ENCODE data around the gene TNC. TPM values are rescaled to one million over a fixed set of nuclear protein-coding genes. Genes with fewer than 3 reads are reported as not detected.

Gene TNC
- total RNA-seq, 1 donor from 2014 or later, result 18.7 TPM

DNA sequence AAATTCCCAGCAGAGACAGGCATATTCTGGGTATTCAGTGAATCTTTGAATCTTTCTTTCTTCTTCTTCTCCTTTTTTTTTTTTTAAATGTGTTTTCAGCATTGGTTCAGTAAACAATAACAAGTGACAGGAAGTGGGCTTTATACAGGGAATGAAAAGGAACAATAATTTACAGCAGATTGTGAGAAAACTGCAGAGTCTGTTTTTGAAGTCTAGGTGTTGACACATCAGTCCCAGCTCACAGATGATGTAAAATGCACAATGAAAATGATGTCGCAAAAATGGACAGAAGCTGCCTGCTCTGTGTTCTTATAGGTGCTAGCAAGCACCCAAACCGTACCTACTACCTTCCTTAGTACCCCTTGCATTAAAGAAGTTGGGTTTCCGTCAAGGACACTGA is 38.8 kb downstream of the TNC start:
- no peak for DNase-seq (ENCODE audit: extremely low spot score in 2 of 2)
- Histone ChIP-seq H3K27me3 (no peaks in the 10 kb centered on the region), H3K9me3 (no peaks in the 10 kb centered on the region), H3K36me3 (peaks cover 0 to 3% of the 10 kb centered on the region in 2 donors), H3K27ac (no peak overlapping the region), H3K4me1 (no peaks in the 10 kb centered on the region), H3K4me3 (no peak overlapping the region)
- TF ChIP-seq POLR2AphosphoS5 (IDR thresholded peaks at IDR 0.05; ENCODE audit: insufficient read depth in 1 of 2, low read depth in 1 of 2) (no peak), POLR2A (IDR thresholded peaks at IDR 0.05) (no peak)
- TF ChIP-seq, protein P1, sequence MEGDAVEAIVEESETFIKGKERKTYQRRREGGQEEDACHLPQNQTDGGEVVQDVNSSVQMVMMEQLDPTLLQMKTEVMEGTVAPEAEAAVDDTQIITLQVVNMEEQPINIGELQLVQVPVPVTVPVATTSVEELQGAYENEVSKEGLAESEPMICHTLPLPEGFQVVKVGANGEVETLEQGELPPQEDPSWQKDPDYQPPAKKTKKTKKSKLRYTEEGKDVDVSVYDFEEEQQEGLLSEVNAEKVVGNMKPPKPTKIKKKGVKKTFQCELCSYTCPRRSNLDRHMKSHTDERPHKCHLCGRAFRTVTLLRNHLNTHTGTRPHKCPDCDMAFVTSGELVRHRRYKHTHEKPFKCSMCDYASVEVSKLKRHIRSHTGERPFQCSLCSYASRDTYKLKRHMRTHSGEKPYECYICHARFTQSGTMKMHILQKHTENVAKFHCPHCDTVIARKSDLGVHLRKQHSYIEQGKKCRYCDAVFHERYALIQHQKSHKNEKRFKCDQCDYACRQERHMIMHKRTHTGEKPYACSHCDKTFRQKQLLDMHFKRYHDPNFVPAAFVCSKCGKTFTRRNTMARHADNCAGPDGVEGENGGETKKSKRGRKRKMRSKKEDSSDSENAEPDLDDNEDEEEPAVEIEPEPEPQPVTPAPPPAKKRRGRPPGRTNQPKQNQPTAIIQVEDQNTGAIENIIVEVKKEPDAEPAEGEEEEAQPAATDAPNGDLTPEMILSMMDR (IDR thresholded peaks at IDR 0.05), result no peak
- intact Hi-C loops (cut with DNase I), result no loop called here

DNA sequence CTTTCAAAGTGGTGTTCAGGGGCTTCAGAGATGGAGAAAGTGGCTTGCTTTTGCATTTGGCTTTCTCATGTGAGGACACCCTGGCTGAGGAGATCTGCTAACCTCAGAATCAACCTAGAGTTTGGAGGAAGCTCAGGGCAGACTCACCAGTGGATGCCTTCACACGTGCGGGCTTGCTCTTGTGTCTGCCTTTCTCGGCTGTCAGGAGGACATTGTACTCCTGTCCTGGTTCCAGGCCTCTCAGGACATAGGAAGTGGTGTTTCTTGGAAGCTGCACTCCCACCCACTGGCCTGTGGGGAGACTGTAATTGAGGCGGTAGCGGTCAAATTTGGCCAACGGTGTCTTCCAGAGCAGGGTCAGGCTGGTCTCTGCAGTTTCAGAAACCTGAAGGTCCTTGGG is 44.5 kb downstream of the TNC start:
- intact Hi-C loops (cut with DNase I), result no loop called here
- H3K36me3 ChIP-seq, result peaks cover 0 to 5% of the 10 kb centered on the region in 2 donors
- no peaks in the 10 kb centered on the region for H3K27me3 ChIP-seq
- DNase-seq (ENCODE audit: extremely low spot score in 2 of 2), result no peak
- no peak overlapping the region for H3K4me3 ChIP-seq
- no peaks in the 10 kb centered on the region for H3K9me3 ChIP-seq
- H3K27ac ChIP-seq, result no peak overlapping the region
- H3K4me1 ChIP-seq, result no peaks in the 10 kb centered on the region
- TF ChIP-seq POLR2A (IDR thresholded peaks at IDR 0.05) (no peak), POLR2AphosphoS5 (IDR thresholded peaks at IDR 0.05; ENCODE audit: insufficient read depth in 1 of 2, low read depth in 1 of 2) (no peak)
- TF ChIP-seq, protein P1 (IDR thresholded peaks at IDR 0.05), result no peak

DNA sequence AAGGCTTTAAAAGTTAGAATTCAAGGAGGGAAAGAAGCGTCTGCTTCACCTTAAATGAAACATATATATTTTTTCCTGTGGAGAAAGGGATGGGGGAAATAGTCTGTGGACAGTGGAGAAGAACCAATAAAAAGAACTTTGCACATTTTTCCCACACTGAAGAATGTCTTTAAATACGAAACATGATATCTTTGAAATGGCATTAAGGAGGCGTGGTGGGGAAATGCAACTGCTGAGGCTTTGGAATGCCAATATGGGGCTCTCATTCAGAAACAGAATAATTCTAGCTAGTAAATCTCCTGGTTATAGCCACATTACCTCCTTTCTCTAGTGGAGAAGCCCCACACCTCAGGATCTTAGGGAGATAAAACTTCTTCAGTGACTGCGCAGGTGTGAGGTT is 46.8 kb downstream of the TNC start:
- intact Hi-C loops (cut with DNase I), result no loop called here
- no peak overlapping the region for H3K4me3 ChIP-seq
- peaks cover 0 to 5% of the 10 kb centered on the region in 2 donors for H3K36me3 ChIP-seq
- H3K4me1 ChIP-seq, result peaks cover 10% of the 10 kb centered on the region
- TF ChIP-seq POLR2AphosphoS5 (IDR thresholded peaks at IDR 0.05; ENCODE audit: insufficient read depth in 1 of 2, low read depth in 1 of 2) (no peak), POLR2A (IDR thresholded peaks at IDR 0.05) (no peak)
- TF ChIP-seq, protein P1 (IDR thresholded peaks at IDR 0.05), result no peak
- no peaks in the 10 kb centered on the region for H3K27me3 ChIP-seq
- no peaks in the 10 kb centered on the region for H3K9me3 ChIP-seq
- no peak overlapping the region for H3K27ac ChIP-seq
- DNase-seq (ENCODE audit: extremely low spot score in 2 of 2), result no peak

DNA sequence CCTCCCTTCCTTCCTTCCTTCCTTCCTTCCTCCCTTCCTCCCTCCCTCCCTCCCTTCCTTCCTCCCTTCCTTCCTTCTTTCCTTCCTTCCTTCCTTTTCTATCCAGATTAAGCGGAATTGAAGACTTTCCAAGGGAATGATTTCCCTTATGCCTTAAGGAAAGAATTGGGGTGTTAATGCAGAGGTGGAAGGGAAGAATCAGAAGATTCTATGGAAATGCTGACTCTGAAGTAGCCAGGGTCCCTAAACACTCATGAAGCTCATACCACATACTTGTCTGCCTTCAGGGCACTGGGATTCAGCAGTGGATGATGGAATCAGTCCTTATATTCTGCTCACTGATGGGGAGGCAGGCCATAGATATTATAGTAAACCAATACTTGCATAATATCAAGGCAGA is 48.2 kb downstream of the TNC start:
- no peak for DNase-seq (ENCODE audit: extremely low spot score in 2 of 2)
- H3K9me3 ChIP-seq, result no peaks in the 10 kb centered on the region
- TF ChIP-seq POLR2AphosphoS5 (IDR thresholded peaks at IDR 0.05; ENCODE audit: insufficient read depth in 1 of 2, low read depth in 1 of 2) (no peak), POLR2A (IDR thresholded peaks at IDR 0.05) (no peak)
- TF ChIP-seq, protein P1 (IDR thresholded peaks at IDR 0.05), result no peak
- intact Hi-C loops (cut with DNase I), result no loop called here
- H3K27me3 ChIP-seq, result no peaks in the 10 kb centered on the region
- peaks cover 0 to 5% of the 10 kb centered on the region in 2 donors for H3K36me3 ChIP-seq
- no peak overlapping the region for H3K27ac ChIP-seq
- no peak overlapping the region for H3K4me3 ChIP-seq
- H3K4me1 ChIP-seq, result peaks cover 10% of the 10 kb centered on the region

DNA sequence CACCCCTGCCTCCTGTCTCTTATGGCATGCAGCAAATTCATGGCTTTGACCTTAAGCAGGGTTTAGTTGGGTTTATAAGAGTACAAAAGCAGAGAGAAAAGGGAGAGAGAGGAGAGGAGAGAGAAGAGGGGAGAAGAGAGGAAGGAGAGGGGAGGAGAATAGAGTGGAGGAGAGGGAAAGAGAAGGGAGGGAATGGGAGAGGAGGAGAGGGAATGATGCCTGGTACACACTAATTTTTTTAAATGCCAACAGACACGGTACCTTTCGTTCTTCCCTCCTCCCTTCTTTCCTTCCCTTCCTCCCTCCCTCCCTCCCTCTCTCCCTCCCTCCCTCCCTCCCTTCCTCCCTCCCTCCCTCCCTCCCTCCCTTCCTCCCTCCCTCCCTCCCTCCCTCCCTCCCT is 48.7 kb downstream of the TNC start:
- Histone ChIP-seq H3K36me3 (peaks cover 0 to 3% of the 10 kb centered on the region in 2 donors), H3K27me3 (no peaks in the 10 kb centered on the region), H3K4me3 (no peak overlapping the region), H3K4me1 (peaks cover 10% of the 10 kb centered on the region), H3K27ac (no peak overlapping the region), H3K9me3 (no peaks in the 10 kb centered on the region)
- intact Hi-C loops (cut with DNase I), result no loop called here
- TF ChIP-seq POLR2A (IDR thresholded peaks at IDR 0.05), result no peak
- TF ChIP-seq, protein P1 (IDR thresholded peaks at IDR 0.05), result no peak
- TF ChIP-seq POLR2AphosphoS5 (IDR thresholded peaks at IDR 0.05; ENCODE audit: insufficient read depth in 1 of 2, low read depth in 1 of 2), result no peak
- no peak for DNase-seq (ENCODE audit: extremely low spot score in 2 of 2)

Data from vagina (tissue), 2 donors.